Measurements from ENCODE around the gene ZBTB39. TPM values are rescaled to one million over a fixed set of nuclear protein-coding genes. Genes with fewer than 3 reads are reported as not detected.

Gene ZBTB39
- total RNA-seq, 1 experiment from 2014 or later: 31.2 TPM

DNA sequence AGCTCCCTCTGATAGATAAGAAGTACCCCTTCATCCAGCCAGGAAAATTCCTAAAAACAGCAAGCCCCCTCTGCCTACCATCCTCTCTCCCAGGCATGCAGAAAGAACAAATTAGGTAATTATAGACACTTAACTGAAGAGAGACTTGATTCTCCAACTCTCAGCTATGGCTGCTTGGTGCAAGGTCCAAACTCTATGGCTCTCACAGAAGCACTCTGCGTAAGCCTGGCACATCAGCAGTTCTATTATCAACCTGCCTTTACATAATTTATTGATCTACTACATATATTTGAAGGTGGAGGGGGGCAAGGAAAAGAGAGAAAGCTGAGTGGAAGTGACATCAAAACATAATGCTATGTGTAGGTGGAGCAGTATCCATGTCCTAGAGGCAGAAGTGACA lies 44.7 kb upstream of the ZBTB39 start:
- Histone ChIP-seq H2BK120ac (ENCODE audit: low read depth, low read length, poor library complexity, severe bottlenecking) (no peak overlapping the region), H3K9me3 (ENCODE audit: control insufficient read depth, low read depth, low read length) (no peaks in the 10 kb centered on the region), H3K56ac (ENCODE audit: insufficient read length, low read depth, low read length) (no peak overlapping the region), H4K8ac (replicated peaks; ENCODE audit: insufficient read length, low read depth, low read length) (no peak overlapping the region), H3K23ac (ENCODE audit: insufficient read length, low read depth, low read length) (no peak overlapping the region), H3K14ac (ENCODE audit: insufficient read depth, low read length) (no peak overlapping the region), H3K4ac (ENCODE audit: low read depth, low read length) (no peak overlapping the region), H3K9ac (ENCODE audit: extremely low read depth, insufficient read length, low read length) (no peak overlapping the region), H3K79me2 (ENCODE audit: insufficient read depth, low read length) (no peaks in the 10 kb centered on the region), H4K5ac (ENCODE audit: insufficient read length, low read depth, low read length) (no peak overlapping the region), H3K27me3 (ENCODE audit: insufficient read depth, low read length) (no peaks in the 10 kb centered on the region), H3K27ac (ENCODE audit: insufficient read length, low read depth, low read length) (no peak overlapping the region), H2BK12ac (ENCODE audit: insufficient read length, low read depth, low read length) (no peak overlapping the region), H3K23me2 (ENCODE audit: insufficient read length, low read depth, low read length, poor library complexity, severe bottlenecking) (no peaks in the 10 kb centered on the region), H4K91ac (ENCODE audit: insufficient read length, low read depth, low read length) (no peak overlapping the region), H3K79me1 (ENCODE audit: insufficient read depth, low read depth, low read length, poor library complexity, severe bottlenecking) (no peaks in the 10 kb centered on the region), H3K18ac (ENCODE audit: insufficient read length, low read depth, low read length) (no peak overlapping the region), H3T11ph (ENCODE audit: low read length) (no peak overlapping the region), H3K4me2 (ENCODE audit: insufficient read depth, insufficient read length, low read length) (no peak overlapping the region), H2AK5ac (ENCODE audit: insufficient read length, low read length) (no peak overlapping the region), H2BK15ac (ENCODE audit: low read depth, low read length) (no peak overlapping the region), H4K20me1 (ENCODE audit: control insufficient read depth, insufficient read depth, insufficient read length) (no peaks in the 10 kb centered on the region), H2BK20ac (ENCODE audit: low read depth, low read length, poor library complexity, severe bottlenecking) (no peak overlapping the region), H3K4me1 (ENCODE audit: insufficient read depth, low read length) (no peaks in the 10 kb centered on the region), H2AFZ (ENCODE audit: low read length) (no peak overlapping the region), H2BK5ac (ENCODE audit: insufficient read length, low read length) (no peak overlapping the region)
- Mint-ChIP-seq H3K4me1 (peaks cover 3 to 13% of the 10 kb centered on the region in 2 experiments), H3K27me3 (ENCODE audit: low read depth) (peaks cover 2% of the 10 kb centered on the region), H3K9me3 (no peaks in the 10 kb centered on the region), H3K27ac (peak overlapping the region in 1 of 3 experiments; percentile 51; a peak in 1 of 7 replicates), H3K4me3 (no peak overlapping the region), H3K36me3 (ENCODE audit: insufficient read depth in 1 of 3, low read depth in 3 of 3) (peaks cover 6 to 17% (median 13%) of the 10 kb centered on the region in 3 experiments; a peak in 6 of 7 replicates)
- WGBS (ENCODE audit: extremely low coverage, insufficient read length, low lambda C conversion rate): no CpG with 5 or more reads among the region's 1 CpG
- no peak for DNase-seq
- TF ChIP-seq, protein P1, sequence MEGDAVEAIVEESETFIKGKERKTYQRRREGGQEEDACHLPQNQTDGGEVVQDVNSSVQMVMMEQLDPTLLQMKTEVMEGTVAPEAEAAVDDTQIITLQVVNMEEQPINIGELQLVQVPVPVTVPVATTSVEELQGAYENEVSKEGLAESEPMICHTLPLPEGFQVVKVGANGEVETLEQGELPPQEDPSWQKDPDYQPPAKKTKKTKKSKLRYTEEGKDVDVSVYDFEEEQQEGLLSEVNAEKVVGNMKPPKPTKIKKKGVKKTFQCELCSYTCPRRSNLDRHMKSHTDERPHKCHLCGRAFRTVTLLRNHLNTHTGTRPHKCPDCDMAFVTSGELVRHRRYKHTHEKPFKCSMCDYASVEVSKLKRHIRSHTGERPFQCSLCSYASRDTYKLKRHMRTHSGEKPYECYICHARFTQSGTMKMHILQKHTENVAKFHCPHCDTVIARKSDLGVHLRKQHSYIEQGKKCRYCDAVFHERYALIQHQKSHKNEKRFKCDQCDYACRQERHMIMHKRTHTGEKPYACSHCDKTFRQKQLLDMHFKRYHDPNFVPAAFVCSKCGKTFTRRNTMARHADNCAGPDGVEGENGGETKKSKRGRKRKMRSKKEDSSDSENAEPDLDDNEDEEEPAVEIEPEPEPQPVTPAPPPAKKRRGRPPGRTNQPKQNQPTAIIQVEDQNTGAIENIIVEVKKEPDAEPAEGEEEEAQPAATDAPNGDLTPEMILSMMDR (conservative IDR thresholded peaks at IDR 0.05): no peak
